ENCODE measurements around the gene ZNF778. TPM values are rescaled to one million over a fixed set of nuclear protein-coding genes. Genes with fewer than 3 reads are reported as not detected.
"Not testable (repeated sequence)": the region's sequence is repeated elsewhere in the genome, so short reads cannot be mapped to it uniquely, and the experiment has no call there.

Gene ZNF778
- total RNA-seq, 1 experiment from 2014 or later: 4.2 TPM

- DNase-seq (ENCODE audit: low spot score): peak; percentile 80
These were observed 977 bp upstream of the ZNF778 start for GRCh38 chr16:89216315-89217137.

GRCh38 chr16:89217138-89217387 is 440 bp upstream of the ZNF778 start:
- no peak for DNase-seq (ENCODE audit: low spot score)

- DNase-seq (ENCODE audit: low spot score): no peak
These were observed 1.9 kb downstream of the ZNF778 start for GRCh38 chr16:89219365-89219764.

- DNase-seq (ENCODE audit: low spot score): no peak
These were observed 4.1 kb downstream of the ZNF778 start for GRCh38 chr16:89221604-89222003.

- no peak for DNase-seq (ENCODE audit: low spot score)
These were observed 5.4 kb downstream of the ZNF778 start for GRCh38 chr16:89222931-89223330.

GRCh38 chr16:89224665-89225064 is 7.2 kb downstream of the ZNF778 start:
- no peak for DNase-seq (ENCODE audit: low spot score)

- DNase-seq (ENCODE audit: low spot score): no peak
These were observed 12.8 kb downstream of the ZNF778 start for GRCh38 chr16:89230255-89230654.

GRCh38 chr16:89232107-89232506 is 14.6 kb downstream of the ZNF778 start:
- no peak for DNase-seq (ENCODE audit: low spot score)

GRCh38 chr16:89233678-89234490 is 16.4 kb downstream of the ZNF778 start:
- DNase-seq (ENCODE audit: low spot score): no peak

GRCh38 chr16:89237733-89238132 is 20.2 kb downstream of the ZNF778 start:
- DNase-seq (ENCODE audit: low spot score): no peak

GRCh38 chr16:89241187-89242007 is 23.9 kb downstream of the ZNF778 start:
- peak; percentile 58 for DNase-seq (ENCODE audit: low spot score)

- no peak for DNase-seq (ENCODE audit: low spot score)
These were observed 25.3 kb downstream of the ZNF778 start for GRCh38 chr16:89242795-89243200.

GRCh38 chr16:89243664-89244063 is 26.2 kb downstream of the ZNF778 start:
- DNase-seq (ENCODE audit: low spot score): no peak

GRCh38 chr16:89244264-89244663 is 26.8 kb downstream of the ZNF778 start:
- not testable (repeated sequence) for DNase-seq (ENCODE audit: low spot score)

- DNase-seq (ENCODE audit: low spot score): no peak
These were observed 27.3 kb downstream of the ZNF778 start for GRCh38 chr16:89244754-89245153.

- DNase-seq (ENCODE audit: low spot score): no peak
These were observed 28.9 kb downstream of the ZNF778 start for GRCh38 chr16:89246383-89246902.

- peak; percentile 64 for DNase-seq (ENCODE audit: low spot score)
These were observed 29.6 kb downstream of the ZNF778 start for GRCh38 chr16:89246903-89247733.

GRCh38 chr16:89247734-89248075 is 30.2 kb downstream of the ZNF778 start:
- not testable (repeated sequence) for DNase-seq (ENCODE audit: low spot score)

- DNase-seq (ENCODE audit: low spot score): no peak
These were observed 30.9 kb downstream of the ZNF778 start for GRCh38 chr16:89248196-89248982.

Data from HT-29 (cell line).